Nephron (organoid): Measurements from ENCODE around the gene STK16.

Source experiments
- H3K27ac Mint-ChIP-seq, 3 experiments: 2 replicates each; pipeline ENCODE4 v1.8.0; 2020; ENCODE audit warnings: mixed read lengths in 3 of 3, mild to moderate bottlenecking in 2 of 3, moderate library complexity in 1 of 3
- H3K27me3 Mint-ChIP-seq: 2 replicates; pipeline ENCODE4 v1.8.0; 2021; ENCODE audit warnings: low read depth, mild to moderate bottlenecking, moderate library complexity, mixed read lengths
- H3K36me3 Mint-ChIP-seq: 2 replicates; pipeline ENCODE4 v1.8.0; 2020; ENCODE audit warnings: low read depth, mixed read lengths
- H3K4me1 Mint-ChIP-seq: 2 replicates; pipeline ENCODE4 v1.8.0; 2020; ENCODE audit warnings: mixed read lengths
- H3K4me3 Mint-ChIP-seq, 3 experiments: 2 replicates each; pipeline ENCODE4 v1.8.0; 2020; ENCODE audit warnings: mild to moderate bottlenecking in 3 of 3, mixed read lengths in 3 of 3, moderate library complexity in 2 of 3
- H3K9me3 Mint-ChIP-seq: 2 replicates; pipeline ENCODE4 v1.8.0; 2020; ENCODE audit warnings: mixed read lengths
- TF ChIP-seq, protein P1 (sequence below), 3 experiments: fragments of 200-600 bp; sonication (generic); IDR thresholded peaks; one replicate each; pipeline ENCODE4 v1.5.0; 2021; ENCODE audit warnings: antibody characterized with exemption in 3 of 3; ENCODE audit not compliant: unreplicated experiment in 3 of 3

STK16 gene

DNA sequence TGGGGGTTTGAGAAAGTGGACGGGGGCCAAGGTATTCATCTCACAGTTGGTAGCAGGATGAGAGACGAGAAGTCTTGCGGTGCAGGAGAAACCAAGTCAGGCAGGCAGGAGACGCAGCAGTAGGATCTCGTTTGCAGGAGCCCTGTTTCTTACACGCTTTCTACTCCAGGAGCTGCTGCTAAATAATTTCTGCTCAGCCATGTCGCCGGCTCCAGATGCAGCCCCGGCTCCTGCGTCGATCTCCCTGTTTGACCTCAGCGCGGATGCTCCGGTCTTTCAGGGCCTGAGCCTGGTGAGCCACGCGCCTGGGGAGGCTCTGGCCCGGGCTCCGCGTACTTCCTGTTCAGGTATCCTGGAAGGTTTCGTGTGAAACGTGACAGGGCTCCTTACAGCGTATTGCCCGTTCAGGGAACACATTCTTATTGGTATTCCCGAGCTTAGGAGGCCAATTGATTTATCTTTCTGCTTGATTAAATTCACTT, 15.2 kb upstream of the STK16 start:
- Mint-ChIP-seq H3K36me3 (peaks cover 42% of the 10 kb centered on the region), H3K27ac (peak overlapping the region; percentile 97 to 98 (median 97)), H3K27me3 (no peaks in the 10 kb centered on the region), H3K4me3 (peak overlapping the region; percentile 93 to 100 (median 99)), H3K9me3 (no peaks in the 10 kb centered on the region), H3K4me1 (peaks cover 33% of the 10 kb centered on the region)
- TF ChIP-seq, protein P1, sequence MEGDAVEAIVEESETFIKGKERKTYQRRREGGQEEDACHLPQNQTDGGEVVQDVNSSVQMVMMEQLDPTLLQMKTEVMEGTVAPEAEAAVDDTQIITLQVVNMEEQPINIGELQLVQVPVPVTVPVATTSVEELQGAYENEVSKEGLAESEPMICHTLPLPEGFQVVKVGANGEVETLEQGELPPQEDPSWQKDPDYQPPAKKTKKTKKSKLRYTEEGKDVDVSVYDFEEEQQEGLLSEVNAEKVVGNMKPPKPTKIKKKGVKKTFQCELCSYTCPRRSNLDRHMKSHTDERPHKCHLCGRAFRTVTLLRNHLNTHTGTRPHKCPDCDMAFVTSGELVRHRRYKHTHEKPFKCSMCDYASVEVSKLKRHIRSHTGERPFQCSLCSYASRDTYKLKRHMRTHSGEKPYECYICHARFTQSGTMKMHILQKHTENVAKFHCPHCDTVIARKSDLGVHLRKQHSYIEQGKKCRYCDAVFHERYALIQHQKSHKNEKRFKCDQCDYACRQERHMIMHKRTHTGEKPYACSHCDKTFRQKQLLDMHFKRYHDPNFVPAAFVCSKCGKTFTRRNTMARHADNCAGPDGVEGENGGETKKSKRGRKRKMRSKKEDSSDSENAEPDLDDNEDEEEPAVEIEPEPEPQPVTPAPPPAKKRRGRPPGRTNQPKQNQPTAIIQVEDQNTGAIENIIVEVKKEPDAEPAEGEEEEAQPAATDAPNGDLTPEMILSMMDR (IDR thresholded peaks at IDR 0.05; ENCODE audit: unreplicated experiment in 3 of 3): no peak

DNA sequence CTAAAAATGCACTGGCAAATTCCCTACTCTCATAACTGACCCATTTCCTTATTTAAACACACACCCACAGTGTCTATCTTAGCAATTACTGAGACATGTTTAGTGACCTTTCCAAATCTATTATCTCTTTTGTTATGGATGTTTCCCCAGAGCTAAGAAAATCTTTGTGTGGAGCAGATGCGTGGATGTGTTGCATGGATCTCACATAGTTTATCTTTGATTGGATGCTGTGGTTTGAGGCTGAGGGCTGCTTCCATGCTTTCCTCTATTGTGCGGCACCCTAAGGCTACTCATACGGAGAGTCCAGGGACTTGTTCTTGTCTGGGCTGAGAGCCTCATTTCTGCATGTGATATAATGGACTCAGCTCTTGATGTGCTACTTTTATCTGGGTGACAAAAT, 10.9 kb upstream of the STK16 start:
- peak overlapping the region in 1 of 3 experiments; percentile 45 for H3K4me3 Mint-ChIP-seq
- H3K27me3 Mint-ChIP-seq: no peaks in the 10 kb centered on the region

DNA sequence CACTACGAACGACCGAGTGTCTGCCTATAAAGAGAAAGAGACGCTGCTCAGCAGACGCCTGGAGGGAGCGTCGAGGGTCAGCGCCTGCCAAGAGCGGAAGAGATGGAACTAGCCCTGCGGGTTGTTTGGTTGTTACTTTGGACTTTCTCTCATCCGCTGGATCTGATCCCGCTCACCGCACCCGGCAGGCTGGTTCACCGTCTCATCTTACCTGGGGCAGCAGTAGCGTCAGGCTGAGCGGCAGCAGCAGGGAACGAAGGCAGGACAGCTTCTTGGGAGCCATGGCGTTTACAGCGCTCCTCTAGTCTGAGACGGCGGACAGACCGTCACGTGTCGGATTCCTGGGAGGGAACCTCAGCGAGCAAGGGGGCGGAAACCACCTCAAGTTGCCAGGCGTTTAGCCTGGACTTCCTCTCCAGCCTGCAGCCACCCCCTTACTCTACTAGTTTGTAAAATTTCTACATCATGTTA, 2.0 kb upstream of the STK16 start:
- Mint-ChIP-seq H3K4me1 (no peaks in the 10 kb centered on the region), H3K9me3 (no peaks in the 10 kb centered on the region), H3K4me3 (peak overlapping the region; percentile 62 to 70 (median 69)), H3K27ac (peak overlapping the region in 2 of 3 experiments; percentile 62 to 73), H3K36me3 (peaks cover 5% of the 10 kb centered on the region), H3K27me3 (no peaks in the 10 kb centered on the region)
- TF ChIP-seq, protein P1 (IDR thresholded peaks at IDR 0.05; ENCODE audit: unreplicated experiment in 3 of 3): no peak

More for the DNA sequence above, 10.9 kb upstream of the STK16 start:
- Mint-ChIP-seq H3K9me3 (no peaks in the 10 kb centered on the region), H3K4me1 (peaks cover 11% of the 10 kb centered on the region), H3K36me3 (peaks cover 57% of the 10 kb centered on the region), H3K27ac (no peak overlapping the region)
- TF ChIP-seq, protein P1 (IDR thresholded peaks at IDR 0.05; ENCODE audit: unreplicated experiment in 3 of 3): no peak

DNA sequence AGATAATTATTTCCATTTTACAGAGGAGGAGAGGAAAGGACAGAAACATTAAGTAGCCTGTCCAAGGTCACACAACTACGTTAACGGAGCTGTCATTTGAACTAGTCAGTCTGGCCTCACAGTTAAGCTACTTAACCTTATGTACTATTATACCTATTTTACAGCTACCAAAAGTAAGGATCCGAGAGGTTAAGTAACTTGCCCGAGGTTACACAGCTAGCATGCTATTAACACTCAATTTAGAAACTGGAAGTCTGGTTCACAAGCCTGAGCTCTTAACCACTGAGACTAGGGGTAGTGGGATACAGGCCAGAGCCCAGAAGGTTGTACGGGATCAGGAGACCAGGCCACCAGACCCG, 511 bp upstream of the STK16 start:
- Mint-ChIP-seq H3K27me3 (peaks cover under 1% of the 10 kb centered on the region), H3K9me3 (no peaks in the 10 kb centered on the region), H3K4me1 (peaks cover 14% of the 10 kb centered on the region), H3K4me3 (peak overlapping the region; percentile 95 to 96 (median 96)), H3K27ac (peak overlapping the region in 2 of 3 experiments; percentile 89 to 94), H3K36me3 (peaks cover under 1% of the 10 kb centered on the region)
- TF ChIP-seq, protein P1 (IDR thresholded peaks at IDR 0.05; ENCODE audit: unreplicated experiment in 3 of 3): no peak

DNA sequence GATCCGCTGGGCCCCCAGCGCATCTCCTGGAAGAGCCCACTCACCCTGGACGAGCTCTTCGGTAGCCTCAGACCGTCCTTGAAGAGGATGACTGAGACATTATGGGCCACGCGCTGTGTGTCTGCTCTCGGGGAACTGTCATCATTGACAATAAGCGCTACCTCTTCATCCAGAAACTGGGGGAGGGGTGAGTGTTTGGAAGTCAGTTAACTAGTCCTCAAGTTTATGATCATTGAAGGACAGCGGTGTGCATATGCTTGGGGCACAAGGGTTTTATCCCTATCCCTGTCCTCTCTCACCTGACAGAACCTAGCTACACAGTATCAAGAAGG, 586 bp downstream of the STK16 start:
- Mint-ChIP-seq H3K27me3 (peaks cover 7% of the 10 kb centered on the region), H3K36me3 (no peaks in the 10 kb centered on the region), H3K4me3 (peak overlapping the region; percentile 95 to 96 (median 96)), H3K9me3 (no peaks in the 10 kb centered on the region), H3K4me1 (peaks cover 21% of the 10 kb centered on the region), H3K27ac (peak overlapping the region; percentile 69 to 94 (median 89))
- TF ChIP-seq, protein P1 (IDR thresholded peaks at IDR 0.05; ENCODE audit: unreplicated experiment in 3 of 3): no peak

DNA sequence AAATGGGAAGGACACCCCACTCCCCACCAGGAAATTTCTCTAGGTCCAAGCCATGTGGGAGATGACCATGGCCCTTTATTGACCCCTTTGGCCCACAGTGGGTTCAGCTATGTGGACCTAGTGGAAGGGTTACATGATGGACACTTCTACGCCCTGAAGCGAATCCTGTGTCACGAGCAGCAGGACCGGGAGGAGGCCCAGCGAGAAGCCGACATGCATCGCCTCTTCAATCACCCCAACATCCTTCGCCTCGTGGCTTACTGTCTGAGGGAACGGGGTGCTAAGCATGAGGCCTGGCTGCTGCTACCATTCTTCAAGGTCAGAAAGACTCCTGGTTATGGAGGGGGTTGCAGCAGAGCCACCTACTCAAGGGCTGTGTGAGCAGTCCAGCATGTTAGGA, 1.3 kb downstream of the STK16 start:
- Mint-ChIP-seq H3K4me1 (peaks cover 28% of the 10 kb centered on the region), H3K4me3 (peak overlapping the region; percentile 95 to 96 (median 96)), H3K9me3 (no peaks in the 10 kb centered on the region), H3K27ac (peak overlapping the region in 1 of 3 experiments; percentile 94), H3K27me3 (peaks cover 14% of the 10 kb centered on the region), H3K36me3 (no peaks in the 10 kb centered on the region)
- TF ChIP-seq, protein P1 (IDR thresholded peaks at IDR 0.05; ENCODE audit: unreplicated experiment in 3 of 3): no peak
